HG03342 (cell line): Measurements from ENCODE around the gene C19orf25.
"Not testable (repeated sequence)": the region's sequence is repeated elsewhere in the genome, so short reads cannot be mapped to it uniquely, and the experiment has no call there.

Source experiments
- ATAC-seq: cut with Tn5 transposase; IDR thresholded peaks from one replicate; pipeline ENCODE4 v1.9.1; 2021; ENCODE audit warnings: mild to moderate bottlenecking, moderate library complexity; ENCODE audit not compliant: unreplicated experiment

The C19orf25 gene

DNA sequence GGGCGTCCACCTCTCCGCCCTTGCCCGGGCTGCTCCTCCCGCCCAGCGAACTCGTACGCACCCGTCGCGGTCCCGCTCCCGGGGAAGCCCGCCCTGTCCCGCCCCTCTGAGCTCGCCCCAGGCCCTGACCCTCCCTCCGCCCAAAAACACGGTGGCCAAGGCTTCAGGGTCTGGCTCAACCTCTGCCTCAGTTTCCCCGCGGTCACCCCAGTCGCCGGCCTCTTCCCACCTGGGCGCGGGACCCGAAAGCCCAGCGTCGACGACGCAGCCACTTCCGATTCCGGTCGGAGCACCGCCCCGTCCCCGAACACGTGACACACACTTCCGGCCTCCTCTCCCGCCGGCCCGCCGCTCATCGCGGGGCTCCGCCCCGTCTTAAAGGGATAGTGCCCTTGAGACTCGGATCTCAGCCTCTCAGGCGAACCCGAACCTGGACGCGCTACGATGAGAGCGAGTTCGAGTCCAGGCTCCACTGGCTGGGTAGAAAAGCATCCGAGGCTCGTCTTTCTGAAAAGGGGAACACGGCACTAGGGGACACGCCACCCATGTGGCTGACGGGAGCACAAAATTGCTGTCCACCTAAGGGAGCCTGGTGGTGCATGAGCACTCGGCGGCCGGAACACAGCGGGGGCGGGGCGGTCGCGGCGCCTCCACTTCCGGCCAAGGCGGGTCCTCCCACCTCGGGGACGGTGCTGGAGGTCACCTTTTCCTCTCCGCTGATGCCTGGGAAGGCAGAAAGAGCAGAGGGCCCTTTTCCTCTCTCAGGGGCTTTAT, at the start of gene C19orf25:
Gene C19orf25, minus strand, starts transcription at position 282 of the 774 bp plus-strand sequence. CDS start 312 bp downstream, outside the sequence.
- ATAC-seq: peak; percentile 90

- no peak for ATAC-seq
These were observed 48.8 kb upstream of the C19orf25 start for GRCh38 chr19:1527650-1528309.

GRCh38 chr19:1526979-1527649, 48.1 kb upstream of the C19orf25 start:
- no peak for ATAC-seq

DNA sequence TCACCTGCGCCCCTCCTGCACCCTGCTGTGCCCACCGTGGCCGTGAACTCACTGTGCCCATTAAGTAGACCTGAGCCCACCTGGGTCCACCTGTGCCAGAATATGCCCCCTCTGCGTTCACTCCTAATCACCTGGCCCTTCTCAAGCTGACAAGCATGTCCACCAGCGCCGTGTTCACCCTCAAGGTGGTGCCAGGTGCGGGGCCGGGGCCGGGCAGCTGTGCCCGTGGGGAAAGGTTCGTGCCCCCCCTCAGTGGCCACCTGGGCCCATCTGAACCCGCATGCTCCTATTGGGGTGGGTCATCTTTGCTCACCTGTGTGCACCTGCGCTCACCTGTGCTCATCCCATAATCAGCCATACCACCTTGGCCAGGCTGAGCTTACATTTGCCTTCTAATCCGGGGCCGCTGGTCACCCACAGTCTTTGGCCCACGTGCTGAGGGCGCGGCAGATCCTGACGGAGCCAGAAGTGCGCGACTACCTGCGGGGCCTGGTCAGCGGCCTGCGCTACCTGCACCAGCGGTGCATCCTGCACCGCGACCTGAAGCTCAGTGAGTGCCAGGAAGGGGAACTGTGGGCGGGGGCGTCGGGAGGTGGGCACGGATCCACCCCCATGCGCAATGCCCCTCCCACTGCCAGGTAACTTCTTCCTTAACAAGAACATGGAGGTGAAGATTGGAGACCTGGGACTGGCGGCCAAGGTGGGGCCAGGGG, 47.2 kb upstream of the C19orf25 start:
- ATAC-seq: no peak

GRCh38 chr19:1525343-1525742, 46.3 kb upstream of the C19orf25 start:
- no peak for ATAC-seq

DNA sequence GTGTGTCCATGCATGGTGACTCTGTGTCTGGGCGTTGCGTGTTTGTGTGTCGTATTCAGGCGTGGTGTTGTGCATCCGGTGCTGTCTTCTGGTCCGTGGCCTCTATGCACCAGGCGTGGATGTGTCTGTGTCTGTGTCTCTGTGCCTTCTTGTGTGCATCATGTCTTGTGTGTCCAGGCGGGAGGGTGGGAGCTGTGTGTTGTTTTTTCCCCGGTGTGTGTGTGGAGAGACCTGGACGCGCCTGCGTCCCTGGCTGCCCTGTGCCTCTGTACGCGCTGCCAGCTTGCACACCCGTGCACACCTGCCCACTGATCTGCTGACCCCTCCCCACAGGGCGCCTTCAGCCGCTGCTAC, 45.9 kb upstream of the C19orf25 start:
- no peak for ATAC-seq

DNA sequence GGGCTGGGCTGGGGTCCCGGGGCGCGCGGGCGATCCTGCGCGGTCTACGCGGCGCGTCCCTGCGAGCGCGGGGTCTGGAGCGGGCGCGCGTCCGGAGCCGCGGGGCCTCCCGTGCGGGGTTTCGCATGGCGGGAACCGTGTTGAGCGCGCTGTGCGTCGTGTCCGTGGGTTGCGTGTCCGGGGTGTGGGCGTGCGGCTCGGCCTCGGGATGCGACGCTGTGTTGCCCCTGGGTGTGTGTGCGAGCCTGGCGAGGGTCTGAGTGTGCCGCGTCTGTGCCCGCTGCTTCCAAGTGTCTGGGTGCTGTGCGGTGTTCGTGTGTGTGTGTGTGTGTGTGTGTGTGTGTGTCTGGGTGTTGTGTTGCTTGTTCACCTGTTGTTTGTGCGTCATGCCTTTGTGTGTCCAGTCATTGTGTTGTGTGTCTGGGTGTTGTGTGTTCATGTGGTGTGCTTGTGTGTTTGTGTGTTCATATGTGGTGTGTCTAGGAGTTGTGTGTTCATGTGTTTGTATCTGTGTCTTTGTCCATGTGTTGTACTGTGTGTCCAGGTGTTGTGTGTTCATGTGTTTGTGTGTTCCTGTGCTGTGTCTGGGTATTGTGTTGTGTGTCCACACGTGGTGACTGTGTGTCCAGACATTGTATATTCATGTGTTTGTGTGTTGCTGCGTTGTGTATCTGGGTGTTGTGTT, 45.4 kb upstream of the C19orf25 start:
- no peak for ATAC-seq

DNA sequence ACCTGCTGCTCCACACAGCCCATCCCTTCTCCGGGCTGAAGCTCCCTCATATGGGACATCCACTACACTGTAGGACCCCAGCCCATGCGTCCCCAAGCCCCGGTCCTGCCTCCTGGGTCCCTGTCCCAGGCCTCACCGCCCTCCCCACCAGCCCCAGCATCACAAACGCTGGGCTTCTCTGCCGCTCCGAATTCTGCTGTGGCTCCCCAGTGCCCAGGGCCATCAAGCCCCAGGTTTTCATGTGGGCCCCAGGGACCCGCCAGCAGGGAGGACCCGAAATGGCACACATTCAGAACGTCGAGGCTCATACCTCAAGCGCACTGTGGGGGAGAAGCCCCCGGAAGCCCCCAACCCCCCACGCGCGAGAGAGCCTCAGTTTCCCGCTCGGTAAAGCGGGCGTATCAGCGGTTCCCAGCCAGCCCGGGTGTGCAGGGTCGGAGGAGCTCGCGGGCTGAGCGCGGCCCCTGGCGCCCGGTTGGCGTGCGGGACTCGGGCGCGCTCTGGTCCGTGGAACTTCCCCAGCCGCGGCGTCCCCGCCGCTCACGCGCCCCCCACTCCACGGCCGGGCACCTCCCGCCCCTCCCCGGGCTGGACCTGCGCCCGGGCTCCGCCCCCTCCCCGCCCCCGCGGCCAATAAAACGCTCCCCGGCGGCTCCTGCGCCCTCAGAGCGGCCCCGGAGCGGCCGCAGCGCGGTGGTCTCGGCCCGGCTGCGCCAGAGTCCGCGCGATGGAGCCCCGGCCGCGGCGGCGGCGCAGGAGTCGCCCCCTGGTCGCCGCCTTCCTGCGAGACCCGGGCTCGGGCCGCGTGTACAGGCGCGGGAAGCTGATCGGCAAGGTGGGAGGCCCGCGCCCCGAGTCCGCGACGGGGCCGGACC, 44.6 kb upstream of the C19orf25 start, which contains the start of gene PLK5:
Gene PLK5, plus strand, starts transcription at position 666 of the 875 bp plus-strand sequence. CDS start 2,920 bp downstream, outside the sequence.
- ATAC-seq: no peak

DNA sequence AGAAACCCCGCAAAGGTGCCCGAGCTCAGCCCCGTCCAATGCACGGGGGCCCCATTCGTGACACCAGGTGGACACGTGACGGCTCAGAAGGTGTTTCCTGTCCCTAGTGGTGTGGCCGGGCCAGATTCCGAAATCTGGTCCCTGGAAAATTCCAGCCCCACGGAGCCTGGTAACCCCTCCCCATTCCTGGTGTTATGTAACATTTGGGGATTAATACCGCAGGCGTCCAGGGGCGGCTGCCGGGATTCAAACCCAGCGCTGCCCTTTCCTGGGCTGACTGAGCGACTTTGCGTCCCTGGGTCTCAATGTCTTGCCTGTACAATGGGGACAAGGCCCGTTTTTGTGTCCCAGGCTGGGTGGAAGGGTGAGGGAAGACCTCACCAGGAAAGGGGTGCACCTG, 43.8 kb upstream of the C19orf25 start:
- ATAC-seq: no peak

DNA sequence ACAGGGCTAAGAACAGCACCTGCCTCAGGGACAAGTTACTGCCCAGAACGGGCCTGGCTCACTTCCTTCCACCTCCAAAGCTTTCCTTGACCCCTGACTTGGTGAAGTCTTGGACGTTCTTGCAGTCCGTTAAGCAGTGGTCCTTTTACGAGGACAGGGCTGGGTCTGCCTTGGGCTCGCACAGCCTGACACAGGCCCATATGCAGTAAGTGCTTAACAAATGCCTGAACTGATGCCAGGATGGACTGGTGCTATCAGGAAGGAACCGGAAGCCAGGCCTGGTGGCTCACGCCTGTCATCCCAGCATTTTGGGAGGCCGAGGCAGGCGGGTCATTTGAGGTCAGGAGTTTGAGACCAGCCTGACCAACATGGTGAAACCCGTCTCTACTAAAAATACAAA, 43.0 kb upstream of the C19orf25 start:
- ATAC-seq: no peak

DNA sequence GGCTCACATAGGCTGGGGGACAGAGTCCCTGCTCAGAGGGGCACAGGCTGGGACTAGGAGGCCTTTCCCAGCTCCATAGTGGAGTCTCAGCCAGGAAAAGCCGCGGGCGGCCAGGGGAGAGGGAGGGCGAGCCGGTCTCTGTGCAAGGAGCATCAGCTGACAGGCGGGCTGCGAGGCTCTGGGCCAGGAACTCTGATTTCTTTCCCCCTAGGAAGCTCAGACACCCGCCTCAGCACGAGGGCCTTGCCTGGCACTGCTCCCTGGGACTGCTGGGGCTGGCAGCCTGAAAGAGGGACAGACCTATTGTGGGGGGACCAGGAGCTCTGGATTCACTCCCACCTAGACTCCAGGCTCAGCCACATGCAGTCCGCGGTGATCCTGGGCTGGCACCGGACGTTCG, 42.6 kb upstream of the C19orf25 start:
- no peak for ATAC-seq

- no peak for ATAC-seq
These were observed 41.3 kb upstream of the C19orf25 start for GRCh38 chr19:1520203-1520780.

DNA sequence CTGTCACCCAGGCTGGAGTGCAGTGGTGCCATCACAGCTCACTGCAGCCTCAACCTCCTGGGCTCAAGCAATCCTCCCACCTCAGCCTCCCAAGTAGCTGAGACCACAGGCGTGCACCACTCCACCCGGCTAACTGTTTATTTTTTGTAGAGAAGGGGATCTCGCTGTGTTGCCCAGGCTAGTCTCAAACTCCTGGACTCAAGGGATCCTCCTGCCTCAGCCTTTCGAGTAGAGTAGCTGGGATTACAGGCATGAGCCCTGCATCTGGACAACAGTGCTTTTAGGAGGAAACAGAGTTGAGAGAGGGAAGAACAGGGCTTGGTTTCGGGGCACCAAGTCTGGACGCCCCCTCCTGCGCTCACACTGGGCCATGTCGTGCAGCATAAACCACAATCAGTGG, 40.8 kb upstream of the C19orf25 start:
- not testable (repeated sequence) for ATAC-seq

DNA sequence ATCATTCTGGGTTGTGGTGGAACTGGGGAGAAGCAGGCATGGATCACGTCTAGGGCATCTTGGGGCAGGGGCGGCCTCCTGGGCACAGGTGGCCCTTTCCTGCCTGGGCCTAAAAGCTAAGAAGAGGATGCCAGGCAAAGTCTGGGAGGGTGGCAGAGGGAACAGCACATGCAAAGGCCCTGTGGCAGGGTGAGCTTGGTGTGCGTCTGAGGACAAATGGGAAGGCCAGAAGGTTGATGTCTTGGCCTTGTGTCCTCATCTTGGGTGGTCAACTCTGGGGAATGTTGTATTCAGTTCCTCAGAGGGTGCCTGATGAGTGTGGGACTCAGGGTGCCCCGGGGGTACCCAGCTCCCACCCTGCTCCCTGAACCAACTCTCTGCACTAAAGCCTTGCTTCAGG, 39.5 kb upstream of the C19orf25 start:
- no peak for ATAC-seq

DNA sequence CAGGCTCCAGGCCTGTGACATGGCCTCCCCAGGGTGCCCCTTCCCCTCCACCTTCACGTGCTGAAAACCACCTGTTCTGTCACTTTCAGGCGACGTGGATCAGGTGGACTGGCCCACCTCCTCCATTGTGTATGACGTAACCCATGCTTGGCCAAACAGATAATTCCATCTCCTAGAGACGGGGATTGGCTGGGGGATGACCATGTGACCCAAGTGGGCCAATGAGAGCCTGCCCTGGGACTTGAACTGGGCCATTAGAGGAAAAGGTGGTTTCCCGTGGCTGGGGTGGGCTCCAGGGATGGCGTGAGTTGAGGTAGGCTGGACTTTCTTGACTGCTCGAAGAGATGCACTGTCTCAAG, 37.4 kb upstream of the C19orf25 start:
- no peak for ATAC-seq

DNA sequence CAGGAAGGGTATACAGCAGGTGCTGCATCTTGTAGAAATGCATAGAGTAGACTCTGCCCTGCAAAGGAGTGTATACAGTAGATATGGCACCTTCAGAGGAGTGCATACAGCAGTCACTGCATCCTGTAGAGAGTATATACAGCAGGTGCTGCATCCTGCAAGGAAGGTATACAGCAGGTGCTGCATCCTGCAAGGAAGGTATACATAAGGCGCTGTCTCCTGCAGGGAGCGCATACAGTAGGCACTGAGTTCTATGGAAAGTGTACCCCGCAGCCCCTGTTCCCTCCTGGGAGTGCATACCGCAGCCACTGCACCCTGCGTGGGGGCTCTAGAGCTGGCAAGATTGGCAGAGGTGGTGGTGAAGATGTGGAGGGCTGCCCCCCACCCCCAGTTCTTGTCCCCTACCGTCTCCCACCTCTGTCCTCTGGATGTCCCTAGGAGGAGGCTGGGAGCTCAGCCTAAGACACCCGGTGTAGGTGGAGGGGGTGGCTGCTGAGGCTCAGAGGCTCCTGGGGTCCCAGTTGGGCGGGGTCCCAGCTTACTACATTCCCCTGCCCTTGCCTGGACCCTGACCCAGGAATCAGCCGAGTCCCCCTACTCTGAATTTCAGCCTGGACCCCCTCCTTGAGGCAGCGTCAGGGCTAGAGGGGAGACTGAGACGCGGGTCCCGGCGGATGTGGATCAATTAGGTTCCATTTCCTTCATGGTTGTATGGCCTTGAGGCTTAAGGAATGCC, 36.1 kb upstream of the C19orf25 start:
- ATAC-seq: no peak

- no peak for ATAC-seq
These were observed 35.3 kb upstream of the C19orf25 start for GRCh38 chr19:1514295-1514661.

GRCh38 chr19:1513499-1514294, 34.7 kb upstream of the C19orf25 start:
- ATAC-seq: no peak
